ENCODE results near the gene CISD2.
"Not testable (repeated sequence)": the region's sequence is repeated elsewhere in the genome, so short reads cannot be mapped to it uniquely, and the experiment has no call there.

The CISD2 gene

GRCh38 chr4:102850370-102850769, 18.4 kb upstream of the CISD2 start:
- no peak for DNase-seq

GRCh38 chr4:102858828-102859464, 9.8 kb upstream of the CISD2 start:
- no peak for DNase-seq

- DNase-seq = no peak
These were observed 8.0 kb upstream of the CISD2 start for GRCh38 chr4:102860611-102861324.

GRCh38 chr4:102862016-102862415, 6.8 kb upstream of the CISD2 start:
- DNase-seq = no peak

- DNase-seq = no peak
These were observed 6.0 kb upstream of the CISD2 start for GRCh38 chr4:102862747-102863146.

GRCh38 chr4:102865327-102865726, 3.5 kb upstream of the CISD2 start:
- DNase-seq = not testable (repeated sequence)

- DNase-seq = no peak
These were observed 1.3 kb upstream of the CISD2 start for GRCh38 chr4:102867278-102868152.

GRCh38 chr4:102868153-102868780, 525 bp upstream of the CISD2 start:
- DNase-seq = no peak

GRCh38 chr4:102869569-102870197, 891 bp downstream of the CISD2 start:
- DNase-seq = no peak

- no peak for DNase-seq
These were observed 3.0 kb downstream of the CISD2 start for GRCh38 chr4:102871772-102872171.

GRCh38 chr4:102877477-102878106, 8.8 kb downstream of the CISD2 start:
- DNase-seq = not testable (repeated sequence)

GRCh38 chr4:102878349-102878748, 9.6 kb downstream of the CISD2 start:
- not testable (repeated sequence) for DNase-seq

GRCh38 chr4:102878901-102879300, 10.1 kb downstream of the CISD2 start:
- DNase-seq = no peak

GRCh38 chr4:102881343-102881742, 12.6 kb downstream of the CISD2 start:
- DNase-seq = no peak

- no peak for DNase-seq
These were observed 14.5 kb downstream of the CISD2 start for GRCh38 chr4:102883278-102883677.

- not testable (repeated sequence) for DNase-seq
These were observed 19.8 kb downstream of the CISD2 start for GRCh38 chr4:102888570-102888969.

- DNase-seq = not testable (repeated sequence)
These were observed 21.1 kb downstream of the CISD2 start for GRCh38 chr4:102889866-102890265.

- DNase-seq = not testable (repeated sequence)
These were observed 27.8 kb downstream of the CISD2 start for GRCh38 chr4:102896547-102896946.

GRCh38 chr4:102897610-102898009, 28.8 kb downstream of the CISD2 start:
- DNase-seq = not testable (repeated sequence)

GRCh38 chr4:102901804-102902203, 33.0 kb downstream of the CISD2 start:
- no peak for DNase-seq

- DNase-seq = no peak
These were observed 50.1 kb downstream of the CISD2 start for GRCh38 chr4:102918859-102919258.

- not testable (repeated sequence) for DNase-seq
These were observed 50.9 kb downstream of the CISD2 start for GRCh38 chr4:102919697-102920096.

Measured in COR-L47 (cell line).